GM19099 (cell line): ENCODE data around the gene GTF2A2.

ENCODE experiments used
- POLR2A ChIP-seq: IDR thresholded peaks from 3 replicates; pipeline ENCODE4 v1.6.1; 2011; ENCODE audit warnings: low read depth; ENCODE audit not compliant: insufficient read length; ENCODE audit errors: extremely low read depth

The GTF2A2 gene

GRCh38 chr15:59622289-59622688, 35.0 kb downstream of the GTF2A2 start:
- no peak for TF ChIP-seq POLR2A

GRCh38 chr15:59618406-59618805, 38.9 kb downstream of the GTF2A2 start:
- no peak for TF ChIP-seq POLR2A

DNA sequence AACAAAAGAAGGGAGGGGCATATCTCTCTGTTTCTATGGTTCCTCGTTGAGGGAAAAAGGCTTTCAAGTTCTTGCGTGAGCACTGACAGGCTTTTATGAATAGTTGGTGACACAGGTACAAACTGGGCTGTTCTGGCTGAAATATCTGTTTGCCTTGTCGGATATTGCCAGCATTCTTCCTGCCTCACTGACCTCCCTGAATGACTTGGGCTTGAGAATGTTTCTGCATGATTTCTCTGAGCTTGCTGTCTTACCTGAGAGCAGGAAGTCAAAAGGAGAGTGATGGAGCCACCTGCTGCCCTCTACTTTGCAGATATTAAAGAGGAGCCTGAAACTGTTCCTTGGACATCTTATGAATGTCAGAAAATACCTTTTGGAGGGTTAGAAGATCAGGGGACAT, 40.9 kb downstream of the GTF2A2 start:
- TF ChIP-seq POLR2A = no peak

GRCh38 chr15:59615661-59616060, 41.7 kb downstream of the GTF2A2 start:
- no peak for TF ChIP-seq POLR2A

GRCh38 chr15:59614153-59614552, 43.2 kb downstream of the GTF2A2 start:
- TF ChIP-seq POLR2A = no peak

GRCh38 chr15:59611276-59612260, 45.7 kb downstream of the GTF2A2 start, which contains the start of gene GCNT3:
Gene GCNT3 (plus strand): TSS chr15:59611783. CDS start chr15:59618239, 6,456 bp downstream.
- TF ChIP-seq POLR2A = no peak

DNA sequence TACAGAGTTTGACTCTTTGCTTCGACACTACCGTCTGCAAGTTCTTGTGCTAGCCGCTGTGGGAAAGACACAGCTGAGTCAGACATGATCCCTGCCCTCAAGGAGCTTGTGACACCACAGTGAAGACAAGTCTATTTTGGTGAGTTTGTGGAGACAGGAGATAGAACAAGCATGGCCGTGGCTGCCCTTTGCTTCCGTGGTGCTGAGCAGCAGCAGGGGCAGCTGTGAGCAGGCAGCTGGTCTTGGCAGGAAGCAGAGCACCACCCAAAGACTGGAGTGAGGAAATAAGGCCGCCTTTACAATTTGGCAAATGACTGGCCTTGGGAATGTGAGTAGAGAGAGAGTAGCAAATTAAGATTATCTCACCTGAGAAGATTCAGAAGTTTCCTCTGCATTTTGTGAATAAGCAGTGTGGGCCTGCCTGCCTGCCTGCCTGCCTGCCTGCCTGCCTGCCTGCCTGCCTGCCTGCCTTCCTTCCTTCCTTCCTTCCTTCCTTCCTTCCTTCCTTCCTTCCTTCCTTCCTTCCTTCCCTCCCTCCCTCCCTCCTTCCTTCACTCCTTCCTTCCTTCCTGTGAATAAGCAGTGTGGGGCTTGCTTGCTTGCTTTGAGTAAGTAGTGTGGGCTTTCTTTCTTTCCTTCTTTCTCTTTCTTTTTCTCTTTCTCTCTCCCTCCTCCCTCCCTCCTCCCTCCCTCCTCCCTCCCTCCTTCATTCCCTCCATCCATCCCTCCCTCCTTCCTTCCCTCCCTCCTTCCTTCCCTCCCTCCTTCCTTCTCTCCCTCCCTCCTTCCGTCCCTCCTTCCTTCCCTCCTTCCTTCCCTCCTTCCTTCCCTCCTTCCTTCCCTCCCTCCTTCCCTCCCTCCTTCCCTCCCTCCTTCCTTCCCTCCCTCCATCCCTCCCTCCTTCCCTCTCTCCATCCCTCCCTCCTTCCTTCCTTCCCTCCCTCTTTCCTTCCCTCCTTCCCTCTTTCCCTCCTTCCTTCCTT, 47.3 kb downstream of the GTF2A2 start:
- TF ChIP-seq POLR2A = no peak

GRCh38 chr15:59605994-59606393, 51.3 kb downstream of the GTF2A2 start:
- no peak for TF ChIP-seq POLR2A

- no peak for TF ChIP-seq POLR2A
These were observed 58.9 kb downstream of the GTF2A2 start for GRCh38 chr15:59598461-59598860.

DNA sequence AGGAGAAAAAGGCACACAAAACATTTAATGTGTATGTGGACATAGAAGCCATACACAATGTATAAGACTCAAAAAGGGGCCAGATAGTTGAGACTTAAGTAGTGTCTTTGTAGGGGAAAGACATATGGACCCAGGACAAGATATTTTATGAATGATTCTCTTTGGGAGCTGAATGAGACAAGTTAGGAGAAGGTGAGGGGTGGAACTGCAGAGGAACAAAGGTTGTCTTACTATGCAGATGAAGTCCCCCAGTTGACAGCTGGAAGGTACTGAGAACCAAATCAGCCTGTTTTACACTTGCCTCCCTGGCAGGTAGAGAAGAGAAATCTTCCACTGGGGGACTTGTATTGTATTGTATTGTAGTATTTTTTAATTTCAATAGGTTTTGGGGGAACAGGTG, 60.7 kb downstream of the GTF2A2 start:
- TF ChIP-seq POLR2A = no peak

- TF ChIP-seq POLR2A = no peak
These were observed 61.8 kb downstream of the GTF2A2 start for GRCh38 chr15:59595434-59595915.

DNA sequence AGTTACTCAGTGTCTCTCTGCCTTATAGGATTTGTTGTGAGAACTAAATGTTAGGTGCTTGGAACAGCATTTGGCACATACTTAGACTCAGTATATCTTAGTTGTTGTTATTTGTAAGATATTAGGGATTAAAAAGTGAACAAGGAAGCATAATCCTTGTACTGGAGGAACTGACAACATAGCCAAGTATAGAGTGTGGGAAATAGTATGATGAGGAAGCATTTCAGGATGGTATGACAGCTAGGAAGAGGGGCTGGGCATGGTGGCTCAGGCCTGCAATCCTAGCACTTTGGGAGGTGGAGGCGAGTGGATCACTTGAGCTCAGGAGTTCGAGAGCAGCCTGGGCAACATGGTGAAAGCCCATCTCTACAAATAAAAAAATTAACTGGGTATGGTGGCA, 62.3 kb downstream of the GTF2A2 start:
- no peak for TF ChIP-seq POLR2A

DNA sequence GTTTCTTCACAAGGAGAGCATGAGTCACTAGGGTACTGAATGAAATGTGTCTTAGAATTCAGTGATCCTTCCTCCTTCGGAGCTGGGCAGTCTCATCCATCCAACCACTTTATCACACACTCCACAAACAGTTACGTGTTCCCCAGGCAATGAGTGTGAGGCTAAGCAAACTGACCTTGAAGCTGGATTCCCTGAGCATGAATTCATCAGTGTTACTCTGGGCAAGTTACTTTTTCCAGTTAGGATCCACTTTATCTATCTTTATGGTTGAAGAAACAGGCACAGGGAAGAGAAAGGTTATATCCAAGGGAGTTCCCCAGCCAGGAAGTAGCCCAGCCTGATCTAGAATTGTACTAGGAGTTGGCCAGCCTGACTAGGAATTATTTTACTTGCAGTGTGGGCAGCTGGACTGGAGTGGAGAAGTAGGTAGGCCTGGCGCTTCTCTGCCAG, 62.8 kb downstream of the GTF2A2 start:
- no peak for TF ChIP-seq POLR2A

DNA sequence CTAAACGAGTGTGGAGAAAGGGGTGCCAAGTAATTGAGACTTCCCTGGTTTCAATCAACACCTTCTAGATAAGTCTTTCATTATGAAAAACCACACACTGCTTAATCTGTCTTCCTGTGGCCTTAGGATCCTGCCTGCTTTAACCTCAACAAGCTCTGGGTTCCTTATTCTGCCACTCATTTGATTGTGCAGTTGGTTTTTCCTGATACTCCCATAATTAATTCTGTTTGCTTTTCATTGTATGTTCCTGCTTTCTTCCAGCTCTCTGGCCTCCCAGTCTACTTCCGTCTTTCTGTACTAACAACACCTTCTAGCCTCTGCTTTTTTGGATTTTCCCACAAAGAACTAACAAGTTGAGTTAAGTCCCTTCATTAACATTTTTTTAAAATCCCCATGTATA, 66.0 kb downstream of the GTF2A2 start:
- no peak for TF ChIP-seq POLR2A

GRCh38 chr15:59590027-59590426, 67.3 kb downstream of the GTF2A2 start:
- TF ChIP-seq POLR2A = no peak
